ENCODE results near the gene RFTN1.

DNA sequence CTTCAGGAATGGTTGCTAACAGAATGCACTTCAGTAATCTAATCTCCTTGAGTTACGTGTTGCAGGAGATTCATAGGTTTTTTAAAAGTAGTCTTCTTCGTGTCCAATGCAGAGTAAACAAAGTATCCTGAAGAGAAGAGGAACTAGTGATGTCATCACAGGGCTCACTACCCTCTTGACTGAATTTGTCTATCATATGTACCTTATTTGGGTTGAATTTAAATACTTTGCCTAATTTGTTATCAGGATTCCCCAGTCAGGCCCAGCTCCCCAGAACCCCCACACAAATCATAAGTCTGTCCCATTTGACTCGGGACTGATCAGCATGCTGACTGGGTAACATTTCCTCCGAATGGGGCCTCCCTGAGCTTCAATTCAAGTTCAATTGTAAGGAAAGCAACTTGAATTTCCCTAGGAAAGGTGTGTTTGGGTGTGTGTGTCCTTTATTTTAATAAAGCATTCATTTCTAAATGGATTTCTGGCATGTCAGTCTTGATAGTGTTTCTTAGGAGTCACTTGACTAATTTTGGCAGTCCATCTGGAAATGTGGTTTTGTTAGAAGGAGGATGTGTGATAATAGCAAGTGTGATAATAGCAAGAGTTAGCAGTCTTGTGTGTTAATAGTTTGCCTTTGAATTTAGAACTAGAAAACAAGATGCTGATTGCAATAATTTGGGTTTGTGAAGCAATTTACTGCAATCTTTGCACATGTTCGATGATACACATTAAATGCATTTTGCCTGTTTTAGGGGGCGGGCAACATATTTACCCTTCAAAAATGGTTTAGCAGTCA lies 226.6 kb downstream of the RFTN1 start:
- TF ChIP-seq EZH2phosphoT487 (IDR thresholded peaks at IDR 0.05; ENCODE audit: borderline replicate concordance), result no peak
- TF ChIP-seq, protein P1, sequence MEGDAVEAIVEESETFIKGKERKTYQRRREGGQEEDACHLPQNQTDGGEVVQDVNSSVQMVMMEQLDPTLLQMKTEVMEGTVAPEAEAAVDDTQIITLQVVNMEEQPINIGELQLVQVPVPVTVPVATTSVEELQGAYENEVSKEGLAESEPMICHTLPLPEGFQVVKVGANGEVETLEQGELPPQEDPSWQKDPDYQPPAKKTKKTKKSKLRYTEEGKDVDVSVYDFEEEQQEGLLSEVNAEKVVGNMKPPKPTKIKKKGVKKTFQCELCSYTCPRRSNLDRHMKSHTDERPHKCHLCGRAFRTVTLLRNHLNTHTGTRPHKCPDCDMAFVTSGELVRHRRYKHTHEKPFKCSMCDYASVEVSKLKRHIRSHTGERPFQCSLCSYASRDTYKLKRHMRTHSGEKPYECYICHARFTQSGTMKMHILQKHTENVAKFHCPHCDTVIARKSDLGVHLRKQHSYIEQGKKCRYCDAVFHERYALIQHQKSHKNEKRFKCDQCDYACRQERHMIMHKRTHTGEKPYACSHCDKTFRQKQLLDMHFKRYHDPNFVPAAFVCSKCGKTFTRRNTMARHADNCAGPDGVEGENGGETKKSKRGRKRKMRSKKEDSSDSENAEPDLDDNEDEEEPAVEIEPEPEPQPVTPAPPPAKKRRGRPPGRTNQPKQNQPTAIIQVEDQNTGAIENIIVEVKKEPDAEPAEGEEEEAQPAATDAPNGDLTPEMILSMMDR (conservative IDR thresholded peaks at IDR 0.05; ENCODE audit: low read length), result no peak

Measured in Loucy (cell line).